Superior temporal gyrus (tissue), 1 donor: ENCODE results near the gene RCBTB1.
"Not testable (repeated sequence)": the region's sequence is repeated elsewhere in the genome, so short reads cannot be mapped to it uniquely, and the experiment has no call there.

ENCODE experiments used
- DNase-seq: peaks from one replicate; pipeline ENCODE4 v3.0.0-alpha.2; 2016; ENCODE audit errors: extremely low spot score

The RCBTB1 gene

DNA sequence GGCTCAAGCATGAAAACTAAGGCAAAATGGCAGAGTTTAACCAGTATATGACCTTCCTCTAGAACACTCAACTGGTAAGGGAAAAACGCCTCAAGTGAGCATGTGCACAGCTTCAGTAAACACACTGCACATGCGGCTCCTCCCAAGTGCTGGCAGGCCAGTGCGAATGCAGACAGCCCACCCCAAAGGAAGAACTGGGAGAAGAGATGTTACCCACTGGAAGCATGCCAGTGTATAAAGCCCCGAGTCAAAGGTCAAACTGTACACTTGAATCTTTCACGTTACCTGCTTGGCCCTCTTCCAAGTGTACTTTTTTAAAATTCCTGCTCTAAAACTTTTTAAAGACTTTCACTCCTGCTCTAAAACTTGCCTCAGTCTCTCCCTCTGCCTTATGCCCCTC lies 19.2 kb upstream of the RCBTB1 start:
- no peak for DNase-seq

DNA sequence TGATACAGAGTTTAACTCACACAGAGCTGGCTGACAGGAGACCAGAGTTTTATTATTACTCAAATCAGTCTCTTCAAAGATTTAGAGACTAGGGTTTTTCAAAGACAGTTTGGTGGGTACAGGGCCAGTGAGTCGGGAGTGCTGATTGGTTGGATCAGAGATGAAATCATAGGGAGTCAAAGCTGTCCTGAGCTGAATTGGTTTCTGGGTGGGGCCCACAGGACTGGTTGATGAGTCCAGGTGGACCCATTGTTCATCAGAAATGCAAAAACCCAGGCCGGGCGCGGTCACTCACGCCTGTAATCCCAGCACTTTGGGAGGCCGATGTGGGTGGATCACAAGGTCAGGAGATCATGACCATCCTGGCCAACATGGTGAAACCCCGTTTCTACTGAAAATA lies 17.3 kb upstream of the RCBTB1 start:
- not testable (repeated sequence) for DNase-seq

- DNase-seq, result no peak
Measured at GRCh38 chr13:49602005-49602404, 16.6 kb upstream of the RCBTB1 start.

GRCh38 chr13:49597043-49597641 lies 11.8 kb upstream of the RCBTB1 start:
- no peak for DNase-seq

GRCh38 chr13:49596221-49596620 lies 10.9 kb upstream of the RCBTB1 start:
- DNase-seq, result no peak

DNA sequence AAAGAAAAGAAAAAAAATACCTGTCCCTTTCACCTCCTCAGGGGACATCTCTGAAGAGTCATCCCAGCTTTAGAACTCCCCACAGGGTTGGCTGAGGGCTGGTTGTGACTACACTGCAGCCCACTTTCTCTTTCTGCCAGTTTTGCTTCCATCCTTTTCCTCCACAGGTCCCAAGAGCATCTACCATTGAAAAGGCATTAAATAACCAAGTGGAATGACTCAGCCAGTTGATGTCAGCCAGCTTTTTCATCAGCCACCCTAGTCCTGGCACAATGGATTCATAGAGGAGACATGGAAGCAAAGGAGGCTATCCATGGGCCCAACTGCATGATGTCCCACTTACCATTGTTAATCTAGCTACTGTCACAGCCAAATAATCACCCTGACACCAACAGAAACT lies 9.2 kb upstream of the RCBTB1 start:
- DNase-seq, result no peak

- not testable (repeated sequence) for DNase-seq
Measured at GRCh38 chr13:49593876-49594275, 8.5 kb upstream of the RCBTB1 start.

- DNase-seq, result not testable (repeated sequence)
Measured at GRCh38 chr13:49590714-49591113, 5.4 kb upstream of the RCBTB1 start.

GRCh38 chr13:49587311-49587847 lies 2.0 kb upstream of the RCBTB1 start:
- no peak for DNase-seq

DNA sequence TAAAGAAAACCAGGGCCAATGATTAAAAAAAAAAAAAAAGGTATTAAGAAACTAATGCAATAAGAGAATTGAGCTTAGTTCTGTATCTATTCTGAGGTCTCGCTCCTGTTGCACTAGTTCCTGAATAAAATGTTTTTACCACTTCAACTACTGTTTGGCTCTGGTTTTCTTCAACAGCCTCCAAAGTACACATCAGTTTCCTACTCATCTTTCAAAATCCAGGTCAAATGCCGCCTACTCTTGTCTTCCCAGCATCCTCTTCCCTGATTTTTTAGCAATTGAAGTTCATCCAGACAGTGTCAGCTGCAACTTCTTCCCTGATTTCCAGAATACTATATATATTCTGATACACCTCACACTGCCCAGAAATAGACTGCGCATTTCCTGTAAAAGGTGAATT lies 1.4 kb upstream of the RCBTB1 start:
- no peak for DNase-seq

DNA sequence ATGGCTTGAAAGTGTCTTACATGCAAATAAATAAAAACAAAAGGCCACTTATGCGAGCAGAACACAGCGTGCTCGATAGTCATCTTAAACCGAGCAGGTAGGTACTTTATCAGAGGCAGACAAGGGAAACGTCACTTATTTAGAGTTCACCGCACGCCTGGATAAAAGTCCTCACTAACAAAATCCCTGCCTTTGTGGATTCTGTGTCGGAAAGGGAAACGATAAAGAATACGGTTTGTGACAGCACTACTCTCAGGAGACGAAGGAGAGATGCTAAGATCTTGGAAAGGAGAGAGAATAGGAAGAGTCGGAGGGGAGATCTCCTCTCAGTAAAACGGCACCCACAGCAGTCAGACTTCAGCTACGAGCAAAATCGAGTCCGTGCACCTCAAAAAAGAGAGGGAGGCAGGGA lies 581 bp downstream of the RCBTB1 start:
- peak; percentile 73 for DNase-seq

GRCh38 chr13:49580980-49581680 lies 4.2 kb downstream of the RCBTB1 start:
- no peak for DNase-seq

GRCh38 chr13:49579501-49579900 lies 5.9 kb downstream of the RCBTB1 start:
- DNase-seq, result no peak

GRCh38 chr13:49571299-49572240 lies 13.8 kb downstream of the RCBTB1 start:
- no peak for DNase-seq

- no peak for DNase-seq
Measured at GRCh38 chr13:49569993-49570689, 15.2 kb downstream of the RCBTB1 start.

DNA sequence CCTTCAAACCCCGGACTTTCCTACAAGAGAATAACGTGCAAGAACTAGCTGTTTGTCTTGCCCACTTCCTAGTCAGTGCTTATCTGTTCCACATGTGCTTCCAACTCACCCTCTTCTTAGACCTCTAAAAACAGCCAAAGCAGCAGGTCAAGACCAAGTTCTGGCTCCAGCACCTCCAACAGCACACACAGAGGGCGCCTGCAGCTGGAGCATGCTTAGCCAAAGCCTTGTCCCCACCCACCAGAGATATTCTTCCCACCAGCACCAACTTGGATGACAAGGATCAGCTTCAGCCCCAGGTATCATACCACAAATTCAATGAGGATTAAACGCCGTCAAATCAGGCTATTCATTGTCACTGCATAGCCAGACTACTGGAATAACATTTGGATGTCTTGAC lies 17.9 kb downstream of the RCBTB1 start:
- no peak for DNase-seq

- no peak for DNase-seq
Measured at GRCh38 chr13:49566461-49566860, 18.9 kb downstream of the RCBTB1 start.

- DNase-seq, result not testable (repeated sequence)
Measured at GRCh38 chr13:49565461-49565860, 19.9 kb downstream of the RCBTB1 start.

- DNase-seq, result peak; percentile 70
Measured at GRCh38 chr13:49563516-49563915, 21.8 kb downstream of the RCBTB1 start.

DNA sequence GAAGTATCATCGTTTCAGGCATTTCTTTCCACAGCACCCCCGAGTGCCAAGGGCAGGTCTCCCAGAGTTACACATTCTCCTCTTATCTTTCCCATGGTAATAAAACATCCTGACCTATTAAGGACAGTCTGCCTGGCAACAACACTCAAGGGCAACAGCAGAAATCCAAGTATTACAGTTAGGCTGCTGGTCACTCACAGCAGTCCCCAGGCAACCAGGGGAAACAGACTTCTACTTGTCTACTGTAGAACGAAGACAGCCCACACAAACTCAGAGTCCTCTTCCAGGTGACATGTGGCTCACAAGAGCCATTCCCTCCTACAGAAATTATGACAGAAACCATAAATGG lies 24.3 kb downstream of the RCBTB1 start:
- no peak for DNase-seq

DNA sequence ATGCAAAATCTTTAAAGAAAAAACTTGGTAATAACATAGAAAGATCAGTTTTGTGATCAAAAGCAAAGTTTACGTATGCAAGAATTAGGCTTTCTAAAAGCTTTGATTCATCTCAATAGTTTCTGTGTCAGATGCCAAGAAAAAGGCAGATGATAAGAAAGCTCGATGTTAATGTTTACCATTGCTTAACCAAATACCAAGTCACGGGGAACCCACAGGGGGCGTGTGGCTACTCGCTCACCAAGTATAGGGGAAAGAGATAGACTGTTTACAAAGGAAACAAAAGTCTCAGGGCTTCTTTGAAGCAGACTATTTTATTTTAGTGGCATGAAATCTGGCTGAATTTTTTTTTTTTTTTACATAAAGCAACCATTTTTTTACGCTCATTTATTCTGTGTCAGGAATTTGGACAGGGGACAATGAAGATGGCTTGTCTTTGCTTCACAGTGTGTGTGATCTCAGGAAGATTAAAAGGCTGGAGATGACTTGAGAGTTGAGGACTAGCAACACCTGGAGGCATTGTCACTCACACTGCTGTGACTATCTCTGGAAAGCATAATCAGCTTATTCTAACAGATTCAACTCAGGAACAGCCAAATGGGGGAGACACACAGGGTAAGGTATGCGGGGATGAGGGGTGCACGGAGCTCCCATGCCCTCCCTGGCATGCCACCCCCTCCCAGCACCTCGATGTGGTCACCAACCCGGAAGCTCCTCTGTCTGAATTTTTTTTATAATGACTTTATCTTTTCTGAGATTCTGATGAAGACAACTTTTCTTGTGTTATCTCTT lies 24.9 kb downstream of the RCBTB1 start:
- no peak for DNase-seq
